Astrocyte of the hippocampus (primary cell): ENCODE data around the gene POTEF.
"Not testable (repeated sequence)": the region's sequence is repeated elsewhere in the genome, so short reads cannot be mapped to it uniquely, and the experiment has no call there.

ENCODE experiments used
- DNase-seq: peaks from one replicate; pipeline ENCODE4 v3.0.0; 2011; ENCODE audit warnings: low read depth, low spot score

POTEF gene

GRCh38 chr2:130129120-130129829 is at the start of gene POTEF:
Gene POTEF, minus strand, starts transcription at chr2:130129222. Its CDS starts 8,707 bp downstream, at chr2:130120515.
- DNase-seq: not testable (repeated sequence)

- DNase-seq: not testable (repeated sequence)
Observed at GRCh38 chr2:130174866-130175265, 45.8 kb upstream of the POTEF start.

GRCh38 chr2:130169896-130170295 is 40.9 kb upstream of the POTEF start:
- no peak for DNase-seq

GRCh38 chr2:130169163-130169562 is 40.1 kb upstream of the POTEF start:
- DNase-seq: not testable (repeated sequence)

GRCh38 chr2:130166611-130167010 is 37.6 kb upstream of the POTEF start:
- DNase-seq: not testable (repeated sequence)

- DNase-seq: no peak
Observed at GRCh38 chr2:130165293-130166016, 36.4 kb upstream of the POTEF start.

GRCh38 chr2:130162968-130163367 is 33.9 kb upstream of the POTEF start:
- no peak for DNase-seq

- not testable (repeated sequence) for DNase-seq
Observed at GRCh38 chr2:130162486-130162885, 33.5 kb upstream of the POTEF start.

DNA sequence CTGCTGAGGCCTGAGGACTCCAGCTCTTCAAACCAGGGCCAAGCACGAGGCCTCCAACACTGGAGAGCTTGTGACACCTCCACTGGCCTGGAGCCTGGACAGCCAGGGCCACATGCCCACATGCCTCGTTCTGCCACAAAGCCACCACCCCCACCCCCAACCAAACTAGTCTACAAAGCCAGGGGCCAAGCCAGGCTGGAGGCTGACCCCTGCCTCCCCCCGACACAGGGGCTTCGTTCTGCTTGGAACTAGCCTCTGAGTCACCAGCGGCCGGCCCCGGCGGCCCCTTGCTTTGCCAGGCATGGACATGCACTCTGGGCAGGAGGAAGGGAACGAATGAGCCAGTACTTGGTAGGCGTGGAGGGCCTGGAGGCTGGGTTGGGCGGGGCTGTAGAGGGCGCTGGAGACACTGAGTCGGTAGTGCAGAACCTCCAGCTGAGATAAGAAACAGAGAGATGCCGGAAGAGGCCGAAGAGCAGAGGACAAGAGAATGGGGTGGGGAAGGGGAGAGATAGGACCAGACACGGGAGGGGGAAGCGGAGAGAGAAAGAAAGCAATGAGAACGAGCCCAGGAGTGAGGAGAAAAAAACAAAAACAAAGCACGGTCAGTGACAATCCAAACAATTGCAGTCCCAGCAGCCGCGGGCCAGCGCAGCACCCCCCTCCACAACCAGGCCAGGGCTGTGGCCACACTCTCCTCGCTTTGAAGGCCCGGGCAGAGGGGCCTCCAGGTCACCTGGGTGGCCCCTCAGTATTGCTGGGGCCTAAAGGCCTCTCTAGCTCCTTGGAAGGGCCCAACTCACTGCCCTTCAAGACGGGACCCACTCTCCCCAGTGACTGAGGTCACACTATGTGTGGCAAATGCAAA is 32.0 kb upstream of the POTEF start:
- not testable (repeated sequence) for DNase-seq

- DNase-seq: no peak
Observed at GRCh38 chr2:130160131-130160530, 31.1 kb upstream of the POTEF start.

DNA sequence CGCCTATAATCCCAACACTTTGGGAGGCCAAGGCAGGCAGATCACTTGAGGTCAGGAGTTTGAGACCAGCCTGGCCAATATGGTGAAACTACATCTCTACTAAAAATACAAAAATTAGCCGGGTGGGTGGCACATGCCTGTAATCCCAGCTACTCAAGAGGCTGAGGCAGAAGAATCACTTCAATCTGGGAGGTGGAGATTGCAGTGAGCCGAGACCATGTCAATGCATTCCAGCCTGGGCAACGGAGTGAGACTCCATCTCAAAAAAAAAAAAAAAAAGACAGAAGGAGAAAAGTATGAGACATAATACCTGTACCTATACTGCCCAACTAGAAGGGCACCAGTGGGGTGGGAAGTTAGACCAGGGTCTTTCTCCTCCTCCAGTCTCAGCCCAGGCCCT is 30.4 kb upstream of the POTEF start:
- not testable (repeated sequence) for DNase-seq

DNA sequence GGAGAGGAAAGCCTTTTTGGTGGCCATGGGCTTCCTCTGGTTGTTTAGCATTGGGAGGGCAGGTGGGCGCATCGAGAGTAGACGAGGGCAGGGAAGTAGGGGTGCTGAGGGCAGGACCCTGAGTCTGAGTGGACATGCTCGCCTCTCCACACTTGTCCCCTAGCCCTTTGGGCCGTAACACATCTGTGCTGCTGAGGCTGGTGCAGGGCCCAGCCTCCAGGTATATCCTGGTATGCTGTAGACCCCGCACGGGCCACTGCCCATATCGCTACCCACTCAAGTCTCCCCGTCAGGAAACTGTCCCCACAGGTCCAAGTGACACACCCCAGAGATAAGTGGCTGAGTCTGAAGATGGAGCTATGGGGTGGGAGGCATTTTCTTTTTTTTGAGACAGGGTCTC is 29.6 kb upstream of the POTEF start:
- DNase-seq: no peak

DNA sequence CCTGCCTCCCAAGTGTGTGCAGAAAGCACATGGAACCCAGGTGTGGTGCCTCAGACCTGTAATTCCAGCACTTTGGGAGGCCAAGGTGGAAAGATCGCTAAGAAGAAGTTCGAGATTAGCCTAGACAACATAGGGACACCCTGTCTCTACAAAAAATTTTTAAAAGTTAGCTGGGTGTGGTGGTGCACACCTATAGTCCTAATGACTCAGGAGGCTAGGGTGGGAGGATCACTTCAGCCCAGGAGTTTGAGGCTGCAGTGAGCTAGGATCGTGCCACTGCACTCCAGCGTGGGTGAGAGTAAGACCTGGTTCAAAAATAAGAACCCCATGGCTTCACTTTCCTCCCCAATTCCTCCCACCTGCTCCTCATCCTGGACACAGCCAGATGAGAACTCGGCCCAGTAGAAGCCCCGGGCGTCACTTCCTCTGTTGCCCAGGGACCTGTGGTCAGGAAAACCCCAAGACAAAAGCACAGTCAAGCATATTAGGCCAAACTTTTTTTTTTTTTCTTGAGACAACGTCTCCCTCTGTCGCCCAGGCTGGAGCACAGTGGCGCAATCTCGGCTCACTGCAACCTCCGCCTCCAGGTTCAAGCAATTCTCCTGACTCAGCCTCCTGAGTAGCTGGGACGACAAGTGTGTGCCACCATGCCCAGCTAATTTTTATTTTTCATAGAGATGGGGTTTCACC is 28.9 kb upstream of the POTEF start:
- not testable (repeated sequence) for DNase-seq

DNA sequence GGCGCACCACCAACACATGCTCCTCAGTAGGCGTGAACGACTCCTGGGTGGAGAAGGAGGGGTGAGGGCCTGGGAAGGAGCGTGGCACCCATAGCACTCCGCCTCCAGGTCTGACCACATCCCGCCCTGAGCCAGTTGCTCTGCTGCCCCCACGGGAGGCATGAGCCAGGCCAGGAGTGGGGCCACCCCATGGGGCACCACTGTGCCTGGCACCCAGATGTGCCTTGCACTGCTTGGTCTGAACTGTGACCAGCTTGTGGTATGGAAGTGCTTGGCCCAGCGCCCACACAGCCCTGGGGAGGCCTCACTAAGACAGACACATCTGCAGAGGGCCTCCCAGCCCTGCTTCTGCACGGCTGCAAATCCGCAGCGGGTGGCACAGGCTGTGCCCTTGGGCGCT is 28.3 kb upstream of the POTEF start:
- not testable (repeated sequence) for DNase-seq

DNA sequence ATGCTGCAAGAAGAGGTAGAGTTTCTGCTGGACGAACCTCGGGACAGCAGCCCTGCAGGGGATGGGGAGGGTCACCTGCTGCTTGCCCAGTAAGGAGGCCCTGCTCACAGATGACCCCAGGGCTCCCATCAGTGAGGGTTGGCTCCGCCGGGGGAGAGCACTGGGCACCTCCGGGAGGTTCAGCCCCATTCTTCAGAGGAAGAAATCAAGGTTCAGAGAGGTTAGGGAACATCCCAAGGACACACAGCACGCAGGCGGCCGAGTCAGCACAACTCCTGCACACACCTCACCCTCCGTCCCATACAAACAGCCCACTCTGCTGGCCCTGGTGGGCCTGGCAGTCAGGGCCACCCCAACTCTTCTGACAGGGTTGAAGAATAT is 27.6 kb upstream of the POTEF start:
- no peak for DNase-seq

DNA sequence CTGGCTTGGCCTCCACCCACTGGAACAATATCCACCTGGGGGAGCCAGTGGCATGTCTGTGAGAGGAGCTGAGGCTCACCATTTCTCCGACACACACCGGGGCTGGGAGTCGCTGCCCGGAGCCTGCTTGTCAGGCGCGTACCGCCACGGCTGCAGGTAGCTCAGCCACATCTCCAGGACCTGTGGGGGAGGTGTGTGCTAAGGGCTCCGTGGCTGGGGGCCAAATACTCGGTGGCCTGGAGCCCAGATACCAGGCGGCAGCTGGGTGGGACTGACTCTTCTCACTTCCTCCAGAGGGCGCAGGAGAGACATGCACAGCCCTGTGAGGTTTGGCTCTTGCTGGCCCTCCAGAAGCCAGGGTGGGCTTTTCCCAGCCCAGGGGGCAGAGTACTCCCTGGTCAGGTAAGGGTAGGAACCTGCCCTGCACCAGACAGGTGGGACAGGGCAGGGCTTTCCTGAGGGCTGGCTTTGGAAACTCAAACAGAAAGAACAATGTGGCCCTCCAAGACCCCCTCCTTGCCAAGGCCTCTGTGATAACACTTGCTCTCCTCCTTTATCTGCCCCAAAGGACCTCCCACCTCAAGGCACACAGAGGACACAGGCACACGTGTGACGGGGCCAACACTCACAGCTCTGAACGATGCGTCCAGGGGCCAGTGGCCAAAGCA is 27.1 kb upstream of the POTEF start:
- peak; percentile 85 for DNase-seq

- DNase-seq: no peak
Observed at GRCh38 chr2:130154773-130155765, 26.0 kb upstream of the POTEF start.

GRCh38 chr2:130154423-130154770 is 25.4 kb upstream of the POTEF start:
- DNase-seq: not testable (repeated sequence)

- not testable (repeated sequence) for DNase-seq
Observed at GRCh38 chr2:130153721-130154422, 24.9 kb upstream of the POTEF start.
